Activated naive CD8-positive, alpha-beta T cell treated with anti-CD3 and anti-CD28 coated beads, Interleukin-2, amount 50 U/mL, for 16 hours (primary cell): ENCODE measurements around the gene KDM4C.
A peak's percentile ranks its signal among the peaks of the same experiment; 100 is the strongest.
"Not testable (repeated sequence)": the region's sequence is repeated elsewhere in the genome, so short reads cannot be mapped to it uniquely, and the experiment has no call there.

ENCODE experiments used
- DNase-seq: peaks from one replicate; pipeline ENCODE4 v3.0.0-alpha.2; 2020; ENCODE audit warnings: low read depth, low spot score

Gene KDM4C

DNA sequence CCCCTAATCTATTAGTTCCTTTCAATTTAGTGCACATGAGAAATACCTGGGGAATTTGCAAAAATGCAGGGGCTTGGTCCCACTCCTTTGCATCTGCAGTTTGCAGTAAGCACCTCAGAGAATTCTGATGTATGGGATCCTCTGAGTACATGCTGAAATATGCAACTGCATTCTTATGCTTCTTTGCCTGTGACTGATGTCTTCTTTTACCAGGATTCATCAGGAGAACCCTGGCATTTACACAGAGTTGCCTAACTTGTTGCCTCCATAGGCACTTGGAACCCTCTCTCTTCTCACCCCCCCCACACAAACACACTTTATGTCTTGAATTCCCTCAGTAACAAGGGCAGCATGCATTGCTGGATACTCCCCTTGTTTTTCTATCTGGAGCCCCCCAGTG, 173.1 kb downstream of the KDM4C start:
- DNase-seq: no peak

- DNase-seq: peak; percentile 22
Measured at GRCh38 chr9:6931913-6932312, 174.1 kb downstream of the KDM4C start.

GRCh38 chr9:6936103-6936502, 178.3 kb downstream of the KDM4C start:
- no peak for DNase-seq

GRCh38 chr9:6937209-6937608, 179.4 kb downstream of the KDM4C start:
- DNase-seq: no peak

DNA sequence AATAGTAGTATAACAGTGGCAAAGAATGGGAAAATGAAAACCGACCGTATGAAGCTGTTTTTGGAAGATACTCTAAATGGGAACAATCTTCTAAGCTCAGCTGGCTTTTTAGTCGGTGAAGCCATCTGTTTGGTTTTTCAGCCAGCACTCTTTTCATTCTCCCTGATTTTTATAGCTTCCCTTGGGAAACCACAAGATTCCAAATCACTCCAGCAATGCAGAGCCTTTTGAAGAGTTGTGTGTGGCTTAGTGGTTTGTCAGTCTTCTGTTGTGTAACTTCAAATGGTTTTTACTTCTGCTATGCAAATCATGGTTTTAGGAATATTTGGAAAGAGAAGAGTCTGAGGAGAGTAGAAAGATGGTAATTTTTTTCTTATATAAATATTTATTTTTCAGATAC, 180.7 kb downstream of the KDM4C start:
- DNase-seq: no peak

DNA sequence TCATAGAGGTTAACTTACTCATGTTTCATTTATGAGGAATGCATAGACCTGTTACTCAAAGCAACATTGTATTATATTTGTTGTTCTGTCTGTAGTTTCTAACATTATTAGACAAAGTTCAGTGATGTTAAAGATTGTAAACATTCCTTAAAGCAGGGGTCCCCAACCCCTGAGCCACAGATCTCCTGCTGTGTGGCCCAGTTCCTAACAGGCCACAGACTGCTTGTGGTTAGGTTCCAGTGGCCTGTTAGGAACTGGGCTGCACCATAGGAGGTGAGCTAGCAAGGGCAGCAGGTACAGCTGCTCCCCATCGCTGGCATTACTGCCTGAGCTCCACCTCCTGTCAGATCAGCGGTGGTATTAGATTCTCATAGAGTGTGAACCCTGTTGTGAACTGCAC, 181.1 kb downstream of the KDM4C start:
- DNase-seq: no peak

GRCh38 chr9:6941501-6941900, 183.7 kb downstream of the KDM4C start:
- DNase-seq: no peak

DNA sequence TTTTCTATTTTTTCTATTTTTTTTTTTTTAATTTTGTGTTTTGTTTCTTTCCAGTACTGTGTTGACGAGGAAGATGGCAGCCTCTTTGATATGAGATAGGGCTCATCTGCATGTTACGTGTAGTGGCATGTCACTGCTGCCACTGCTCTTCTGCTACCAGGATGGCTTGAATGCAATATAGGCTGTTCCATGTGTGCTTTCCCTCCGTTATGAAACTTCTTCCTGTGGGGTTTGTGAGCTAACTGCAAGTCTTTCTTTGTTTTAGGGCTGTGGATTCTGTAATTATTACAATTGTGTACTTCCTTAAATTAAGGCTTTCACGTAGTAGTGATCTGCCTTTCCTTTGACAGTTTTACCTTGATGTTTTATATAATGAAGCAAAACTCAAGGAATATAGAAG, 184.6 kb downstream of the KDM4C start:
- no peak for DNase-seq

GRCh38 chr9:6943293-6943692, 185.5 kb downstream of the KDM4C start:
- DNase-seq: no peak

DNA sequence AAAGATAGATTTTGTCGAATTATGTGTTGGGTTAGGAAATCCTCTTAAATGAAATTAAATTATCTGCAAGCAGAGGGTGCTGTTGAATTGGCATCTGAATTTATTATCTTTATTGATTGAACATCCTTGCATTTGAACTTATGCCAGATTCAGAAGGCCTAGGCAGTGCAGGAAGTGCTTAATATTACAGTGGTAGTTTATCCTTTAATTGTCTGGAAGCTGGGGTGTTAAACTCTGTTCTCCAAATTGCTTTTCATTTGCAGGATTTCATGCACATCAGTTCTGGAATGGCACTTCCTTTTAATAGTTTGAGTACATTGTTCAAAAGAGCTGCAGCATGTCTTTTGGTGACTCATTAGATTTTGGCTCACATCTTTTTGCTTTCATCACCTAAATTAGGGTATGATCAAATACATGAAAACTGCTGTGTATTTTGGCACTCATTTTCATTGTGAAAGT, 186.3 kb downstream of the KDM4C start:
- DNase-seq: no peak

GRCh38 chr9:6944896-6945295, 187.1 kb downstream of the KDM4C start:
- DNase-seq: no peak

DNA sequence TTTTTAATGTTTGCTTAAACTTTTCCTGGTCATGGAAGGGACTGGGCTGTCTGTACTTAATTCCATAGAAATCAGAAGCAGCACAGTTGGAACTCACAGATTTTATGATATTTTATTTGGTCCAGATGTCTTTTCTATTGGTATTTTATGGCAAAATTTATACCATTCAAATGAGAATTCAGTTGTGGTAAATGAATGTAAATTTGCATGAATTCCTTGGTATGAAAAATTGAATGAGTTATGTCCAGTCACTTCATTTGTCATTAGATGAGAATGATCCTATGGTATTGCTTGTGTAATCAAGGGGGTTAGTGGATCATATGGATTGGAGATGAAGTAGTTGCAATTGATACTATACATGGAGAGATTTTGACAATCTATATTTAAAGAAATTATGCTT, 188.0 kb downstream of the KDM4C start:
- DNase-seq: no peak

- DNase-seq: no peak
Measured at GRCh38 chr9:6946583-6947166, 188.9 kb downstream of the KDM4C start.

DNA sequence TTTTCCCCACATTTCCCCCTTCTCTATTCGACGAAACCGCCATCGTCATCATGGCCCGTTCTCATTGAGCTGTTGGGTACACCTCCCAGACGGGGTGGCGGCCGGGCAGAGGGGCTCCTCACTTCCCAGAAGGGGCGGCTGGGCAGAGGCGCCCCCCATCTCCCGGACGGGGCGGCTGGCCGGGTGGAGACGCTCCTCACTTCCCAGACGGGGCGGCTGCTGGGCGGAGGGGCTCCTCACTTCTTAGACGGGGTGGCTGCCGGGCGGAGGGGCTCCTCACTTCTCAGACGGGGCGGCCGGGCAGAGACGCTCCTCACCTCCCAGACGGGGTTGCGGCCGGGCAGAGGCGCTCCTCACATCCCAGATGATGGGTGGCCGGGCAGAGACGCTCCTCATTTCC, 191.1 kb downstream of the KDM4C start:
- DNase-seq: not testable (repeated sequence)

DNA sequence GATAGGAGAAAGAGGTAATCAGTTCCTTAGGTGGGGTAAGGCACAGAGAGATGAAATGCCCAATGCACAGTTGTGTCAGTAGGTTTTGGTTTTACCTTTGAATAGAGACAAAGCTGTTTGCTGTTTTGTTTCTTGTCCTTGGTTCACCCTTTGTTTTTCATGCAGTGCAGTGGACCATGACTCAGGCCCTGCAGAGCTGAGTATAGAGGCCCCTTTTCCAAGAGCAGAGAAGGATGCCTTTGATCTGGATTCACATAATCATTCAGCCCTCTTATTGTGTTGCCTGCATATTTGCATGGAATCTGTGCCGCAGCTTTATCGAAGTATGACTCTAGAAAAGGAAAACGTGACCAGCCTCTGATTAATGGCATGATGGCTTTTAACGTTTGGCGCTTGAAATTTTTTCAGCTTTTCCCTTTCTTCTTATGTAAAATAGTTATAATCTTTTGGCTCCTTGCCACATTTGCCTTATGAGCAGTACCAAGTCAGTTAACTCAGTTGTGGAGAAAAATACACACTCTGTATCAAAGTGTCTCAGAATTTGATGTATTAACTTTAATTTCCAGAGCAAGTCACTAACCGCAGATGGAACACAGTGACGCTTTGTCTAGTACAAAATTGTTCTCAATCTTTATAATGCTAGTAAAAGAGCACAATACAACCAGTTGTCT, 197.6 kb downstream of the KDM4C start:
- no peak for DNase-seq

DNA sequence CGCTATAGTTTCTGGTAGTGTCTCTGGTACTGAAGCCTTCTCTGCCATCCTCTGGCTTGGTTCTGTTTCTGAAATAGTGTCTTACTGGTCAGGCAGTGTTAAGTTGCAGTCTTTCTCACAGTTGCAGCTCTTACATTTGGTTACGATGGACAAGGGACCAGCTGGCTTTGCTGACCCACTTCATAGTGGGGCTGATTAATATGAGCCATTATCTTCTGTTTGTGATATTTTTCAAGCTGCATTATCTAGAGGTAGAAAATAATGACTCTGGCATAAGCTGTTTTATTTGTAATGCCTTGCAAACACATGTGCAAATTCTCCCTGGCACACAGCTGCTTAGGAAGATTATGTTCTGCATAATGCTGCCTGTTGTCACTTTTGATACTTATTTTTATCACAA, 199.1 kb downstream of the KDM4C start:
- no peak for DNase-seq

- no peak for DNase-seq
Measured at GRCh38 chr9:6959270-6960000, 201.7 kb downstream of the KDM4C start.

DNA sequence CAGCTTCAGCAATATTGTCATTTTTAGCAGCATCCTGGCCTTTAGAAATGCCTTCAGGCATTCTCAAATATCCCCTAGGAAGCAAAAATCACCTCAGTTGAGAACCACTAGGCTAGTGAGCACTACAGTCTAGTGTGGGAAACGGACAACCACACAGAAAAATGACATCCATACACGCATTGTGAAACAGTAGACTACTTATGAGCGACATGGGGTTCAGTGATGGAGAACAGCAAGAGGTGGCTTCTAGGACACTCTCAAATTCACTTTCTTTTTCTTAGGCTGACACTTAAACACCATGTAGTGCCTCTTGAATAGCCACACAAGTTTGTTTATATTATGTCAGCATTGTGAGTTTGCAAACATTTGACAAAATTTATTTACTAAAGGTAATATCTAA, 203.0 kb downstream of the KDM4C start:
- DNase-seq: no peak

DNA sequence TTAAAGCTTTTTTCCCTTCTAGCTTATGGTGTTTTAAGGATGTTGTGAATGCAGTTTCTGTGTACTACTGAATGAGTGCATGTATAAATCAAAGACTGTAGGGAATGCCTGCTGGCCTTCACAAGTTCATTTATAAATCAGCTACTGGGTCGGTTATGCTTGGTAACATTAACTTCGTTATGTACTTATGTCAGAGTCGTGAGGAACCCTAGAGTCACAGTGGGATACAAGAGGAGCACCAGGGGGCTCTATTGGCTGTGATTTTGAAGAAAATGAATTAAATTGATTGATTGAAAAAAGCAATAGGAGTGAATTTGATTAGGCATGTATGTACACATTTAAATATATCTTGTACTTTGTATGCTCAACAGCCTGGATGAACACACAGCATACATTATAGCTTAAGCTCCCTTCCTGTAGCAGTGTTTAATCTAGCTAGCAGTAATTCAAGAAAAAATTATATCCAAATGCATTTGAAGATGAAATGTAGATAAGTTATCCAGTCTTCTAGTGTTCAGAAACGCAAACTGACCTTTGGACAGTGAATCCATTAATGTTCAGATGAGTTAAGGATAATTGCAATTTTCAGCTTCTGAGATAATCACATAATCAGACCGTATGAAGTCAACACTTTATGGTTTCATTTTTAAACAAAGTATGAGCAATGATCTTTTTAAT, 204.2 kb downstream of the KDM4C start:
- no peak for DNase-seq

DNA sequence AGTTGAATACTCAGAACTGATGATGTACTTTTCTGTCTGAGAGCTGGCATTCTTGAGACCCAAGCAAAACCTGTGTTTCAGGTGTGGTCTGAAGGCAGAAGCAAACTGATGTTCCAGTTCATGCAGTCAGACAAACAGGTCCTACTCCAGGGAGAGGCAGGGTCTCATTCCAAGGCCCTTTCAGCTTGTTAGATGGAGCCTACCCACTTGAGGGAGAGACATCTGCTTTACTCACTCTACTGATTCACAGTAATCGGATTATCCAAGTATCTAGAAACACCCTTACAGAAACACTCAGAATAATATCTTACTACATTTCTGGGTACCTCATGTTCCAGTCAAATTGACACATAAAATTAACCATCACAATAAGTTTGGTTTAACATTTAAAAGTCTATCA, 207.8 kb downstream of the KDM4C start:
- no peak for DNase-seq

GRCh38 chr9:6968271-6968670, 210.5 kb downstream of the KDM4C start:
- DNase-seq: no peak

DNA sequence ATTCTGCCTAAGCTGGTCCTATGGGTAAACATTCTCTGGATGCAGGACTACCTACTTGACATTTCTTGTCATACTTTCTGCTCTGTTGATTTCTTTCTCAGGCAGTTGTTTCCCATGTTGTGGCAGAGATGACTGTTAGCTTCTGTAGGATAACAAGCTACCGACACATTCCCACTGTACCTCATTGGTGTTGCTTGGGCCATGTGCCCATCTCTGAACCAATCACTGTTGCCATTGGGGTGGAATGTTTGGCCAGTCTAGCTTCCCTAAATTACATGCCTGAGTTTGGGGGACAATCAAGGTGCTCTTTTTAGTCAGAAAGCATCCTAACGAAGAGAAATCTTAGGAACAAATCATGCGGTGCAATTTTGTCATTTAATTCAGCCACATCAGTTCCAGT, 212.0 kb downstream of the KDM4C start:
- DNase-seq: no peak
